ENCODE results near the gene SSBP3.

GRCh38 chr1:54385727-54386022, 20.5 kb downstream of the SSBP3 start:
- no peak for TF ChIP-seq POLR2A (IDR thresholded peaks at IDR 0.05)
- no peak for TF ChIP-seq CTCF (IDR thresholded peaks at IDR 0.05)
